Stimulated activated effector memory CD8-positive, alpha-beta T cell treated with anti-CD3 and anti-CD28 coated beads, Interleukin-12 subunit alpha, Interleukin-12 subunit beta, amount 100 ng/mL, for 72 hours (primary cell): Measurements from ENCODE around the gene FASTKD3.

Experiments used
- ATAC-seq: fragments of 150-1000 bp; cut with Tn5 transposase; 2 replicates; pipeline ENCODE4 v1.10.0; 2021
- DNase-seq, 2 donors: peaks; one replicate each; pipeline ENCODE4 v3.0.0; 2021 to 2022; ENCODE audit warnings: low spot score in 2 of 2
- H3K27ac Mint-ChIP-seq: one replicate; pipeline ENCODE4 v1.8.0; 2022; ENCODE audit warnings: mild to moderate bottlenecking, mixed read lengths
- H3K36me3 Mint-ChIP-seq: one replicate; pipeline ENCODE4 v1.8.0; 2022; ENCODE audit warnings: mild to moderate bottlenecking, mixed read lengths
- H3K4me1 Mint-ChIP-seq: one replicate; pipeline ENCODE4 v1.8.0; 2022; ENCODE audit warnings: mixed read lengths
- H3K4me3 Mint-ChIP-seq: one replicate; pipeline ENCODE4 v1.8.0; 2022; ENCODE audit warnings: mild to moderate bottlenecking, mixed read lengths
- H3K9me3 Mint-ChIP-seq: one replicate; pipeline ENCODE4 v1.8.0; 2022; ENCODE audit warnings: mixed read lengths

FASTKD3 gene

GRCh38 chr5:7888901-7889300, 20.1 kb upstream of the FASTKD3 start:
- no peak overlapping the region for H3K27ac Mint-ChIP-seq
- DNase-seq (no peak), ATAC-seq (no peak)
- H3K36me3 Mint-ChIP-seq, result peaks cover 100% of the 10 kb centered on the region
- peaks cover 9% of the 10 kb centered on the region for H3K4me1 Mint-ChIP-seq
- H3K9me3 Mint-ChIP-seq, result no peaks in the 10 kb centered on the region
- H3K4me3 Mint-ChIP-seq, result no peak overlapping the region

GRCh38 chr5:7886849-7887475, 18.1 kb upstream of the FASTKD3 start:
- H3K27ac Mint-ChIP-seq, result no peak overlapping the region
- no peak for DNase-seq
- ATAC-seq, result no peak
- H3K4me1 Mint-ChIP-seq, result peaks cover 9% of the 10 kb centered on the region
- H3K36me3 Mint-ChIP-seq, result peaks cover 100% of the 10 kb centered on the region
- no peak overlapping the region for H3K4me3 Mint-ChIP-seq
- no peaks in the 10 kb centered on the region for H3K9me3 Mint-ChIP-seq

- H3K4me3 Mint-ChIP-seq, result no peak overlapping the region
- DNase-seq (no peak), ATAC-seq (no peak)
- H3K36me3 Mint-ChIP-seq, result peaks cover 100% of the 10 kb centered on the region
- H3K9me3 Mint-ChIP-seq, result no peaks in the 10 kb centered on the region
- no peak overlapping the region for H3K27ac Mint-ChIP-seq
- peaks cover 26% of the 10 kb centered on the region for H3K4me1 Mint-ChIP-seq
Measured at GRCh38 chr5:7884491-7885267, 15.8 kb upstream of the FASTKD3 start.

GRCh38 chr5:7882926-7883325, 14.1 kb upstream of the FASTKD3 start:
- ATAC-seq, result no peak
- peaks cover 39% of the 10 kb centered on the region for H3K4me1 Mint-ChIP-seq
- peaks cover 100% of the 10 kb centered on the region for H3K36me3 Mint-ChIP-seq
- DNase-seq, result no peak
- no peaks in the 10 kb centered on the region for H3K9me3 Mint-ChIP-seq
- H3K27ac Mint-ChIP-seq, result no peak overlapping the region
- no peak overlapping the region for H3K4me3 Mint-ChIP-seq

- peaks cover 43% of the 10 kb centered on the region for H3K4me1 Mint-ChIP-seq
- H3K4me3 Mint-ChIP-seq, result no peak overlapping the region
- H3K36me3 Mint-ChIP-seq, result peaks cover 100% of the 10 kb centered on the region
- peak overlapping the region; percentile 81 for H3K27ac Mint-ChIP-seq
- no peaks in the 10 kb centered on the region for H3K9me3 Mint-ChIP-seq
- ATAC-seq, result no peak
- no peak for DNase-seq
Measured at GRCh38 chr5:7881816-7882215, 13.0 kb upstream of the FASTKD3 start.

- Mint-ChIP-seq H3K27ac (no peak overlapping the region), H3K4me1 (peaks cover 50% of the 10 kb centered on the region), H3K9me3 (no peaks in the 10 kb centered on the region), H3K36me3 (peaks cover 100% of the 10 kb centered on the region), H3K4me3 (no peak overlapping the region)
- no peak for DNase-seq
- no peak for ATAC-seq
Measured at GRCh38 chr5:7881091-7881490, 12.3 kb upstream of the FASTKD3 start.

GRCh38 chr5:7878381-7878873, 9.6 kb upstream of the FASTKD3 start:
- H3K27ac Mint-ChIP-seq, result peak overlapping the region; percentile 72
- H3K36me3 Mint-ChIP-seq, result peaks cover 100% of the 10 kb centered on the region
- H3K4me3 Mint-ChIP-seq, result peak overlapping the region; percentile 29
- DNase-seq (peak in 1 of 2 donors; percentile 7), ATAC-seq (peak; percentile 86)
- H3K9me3 Mint-ChIP-seq, result no peaks in the 10 kb centered on the region
- peaks cover 64% of the 10 kb centered on the region for H3K4me1 Mint-ChIP-seq

- peaks cover 100% of the 10 kb centered on the region for H3K36me3 Mint-ChIP-seq
- peak overlapping the region; percentile 29 for H3K4me3 Mint-ChIP-seq
- no peak for ATAC-seq
- DNase-seq, result no peak
- H3K4me1 Mint-ChIP-seq, result peaks cover 70% of the 10 kb centered on the region
- H3K27ac Mint-ChIP-seq, result peak overlapping the region; percentile 72
- H3K9me3 Mint-ChIP-seq, result no peaks in the 10 kb centered on the region
Measured at GRCh38 chr5:7877851-7878250, 9.0 kb upstream of the FASTKD3 start.

- Mint-ChIP-seq H3K9me3 (no peaks in the 10 kb centered on the region), H3K4me3 (peak overlapping the region; percentile 9), H3K27ac (no peak overlapping the region), H3K36me3 (peaks cover 93% of the 10 kb centered on the region), H3K4me1 (peaks cover 76% of the 10 kb centered on the region)
- DNase-seq (no peak), ATAC-seq (peak; percentile 85)
Measured at GRCh38 chr5:7876867-7877266, 8.0 kb upstream of the FASTKD3 start.

GRCh38 chr5:7875151-7875550, 6.3 kb upstream of the FASTKD3 start:
- ATAC-seq (no peak), DNase-seq (no peak)
- Mint-ChIP-seq H3K36me3 (peaks cover 87% of the 10 kb centered on the region), H3K4me3 (no peak overlapping the region), H3K9me3 (no peaks in the 10 kb centered on the region), H3K4me1 (peaks cover 77% of the 10 kb centered on the region), H3K27ac (no peak overlapping the region)

- no peak for ATAC-seq
- Mint-ChIP-seq H3K4me1 (peaks cover 82% of the 10 kb centered on the region), H3K36me3 (peaks cover 87% of the 10 kb centered on the region), H3K9me3 (no peaks in the 10 kb centered on the region), H3K4me3 (no peak overlapping the region), H3K27ac (no peak overlapping the region)
- no peak for DNase-seq
Measured at GRCh38 chr5:7874639-7875038, 5.8 kb upstream of the FASTKD3 start.

GRCh38 chr5:7873216-7873615, 4.4 kb upstream of the FASTKD3 start:
- Mint-ChIP-seq H3K4me1 (peaks cover 74% of the 10 kb centered on the region), H3K9me3 (no peaks in the 10 kb centered on the region), H3K4me3 (peak overlapping the region; percentile 56), H3K27ac (peak overlapping the region; percentile 86), H3K36me3 (peaks cover 73% of the 10 kb centered on the region)
- ATAC-seq (peak; percentile 38), DNase-seq (peak; percentile 11 to 71)

GRCh38 chr5:7872517-7873130, 3.8 kb upstream of the FASTKD3 start:
- ATAC-seq (no peak), DNase-seq (no peak)
- H3K36me3 Mint-ChIP-seq, result peaks cover 68% of the 10 kb centered on the region
- peak overlapping the region; percentile 56 for H3K4me3 Mint-ChIP-seq
- H3K27ac Mint-ChIP-seq, result peak overlapping the region; percentile 86
- H3K4me1 Mint-ChIP-seq, result peaks cover 68% of the 10 kb centered on the region
- H3K9me3 Mint-ChIP-seq, result no peaks in the 10 kb centered on the region

GRCh38 chr5:7871653-7872052, 2.8 kb upstream of the FASTKD3 start:
- H3K36me3 Mint-ChIP-seq, result peaks cover 58% of the 10 kb centered on the region
- DNase-seq, result no peak
- peak; percentile 11 for ATAC-seq
- H3K27ac Mint-ChIP-seq, result peak overlapping the region; percentile 14
- peaks cover 59% of the 10 kb centered on the region for H3K4me1 Mint-ChIP-seq
- peak overlapping the region; percentile 83 for H3K4me3 Mint-ChIP-seq
- H3K9me3 Mint-ChIP-seq, result no peaks in the 10 kb centered on the region

GRCh38 chr5:7869474-7870136, 774 bp upstream of the FASTKD3 start:
- no peaks in the 10 kb centered on the region for H3K9me3 Mint-ChIP-seq
- peak overlapping the region; percentile 83 for H3K4me3 Mint-ChIP-seq
- DNase-seq, result no peak
- H3K36me3 Mint-ChIP-seq, result peaks cover 55% of the 10 kb centered on the region
- peaks cover 48% of the 10 kb centered on the region for H3K4me1 Mint-ChIP-seq
- peak overlapping the region; percentile 81 for H3K27ac Mint-ChIP-seq
- ATAC-seq, result peak; percentile 59
